Upper lobe of left lung (tissue), 4 donors: ENCODE results near the gene FBXO3.

Source experiments
- POLR2A ChIP-seq, 4 donors: fragments of 450-650 bp; IDR thresholded peaks; one replicate each; pipeline ENCODE4 v1.5.1; 2016 to 2017; ENCODE audit warnings: antibody characterized with exemption in 4 of 4, mild to moderate bottlenecking in 2 of 4
- POLR2AphosphoS5 ChIP-seq, 2 donors: sonication (generic); formaldehyde crosslinking; IDR thresholded peaks; one replicate each; pipeline ENCODE4 v1.5.1; 2017; ENCODE audit warnings: antibody characterized with exemption in 2 of 2
- TF ChIP-seq, protein P1 (sequence below), 6 experiments: fragments of 450-650 bp in 4 of 6; fragments of 200-600 bp in 2 of 6; sonication (generic) in 2 of 6; IDR thresholded peaks; one replicate each; pipeline ENCODE4 v1.5.1; 2016 to 2019; ENCODE audit warnings: antibody characterized with exemption in 6 of 6

DNA sequence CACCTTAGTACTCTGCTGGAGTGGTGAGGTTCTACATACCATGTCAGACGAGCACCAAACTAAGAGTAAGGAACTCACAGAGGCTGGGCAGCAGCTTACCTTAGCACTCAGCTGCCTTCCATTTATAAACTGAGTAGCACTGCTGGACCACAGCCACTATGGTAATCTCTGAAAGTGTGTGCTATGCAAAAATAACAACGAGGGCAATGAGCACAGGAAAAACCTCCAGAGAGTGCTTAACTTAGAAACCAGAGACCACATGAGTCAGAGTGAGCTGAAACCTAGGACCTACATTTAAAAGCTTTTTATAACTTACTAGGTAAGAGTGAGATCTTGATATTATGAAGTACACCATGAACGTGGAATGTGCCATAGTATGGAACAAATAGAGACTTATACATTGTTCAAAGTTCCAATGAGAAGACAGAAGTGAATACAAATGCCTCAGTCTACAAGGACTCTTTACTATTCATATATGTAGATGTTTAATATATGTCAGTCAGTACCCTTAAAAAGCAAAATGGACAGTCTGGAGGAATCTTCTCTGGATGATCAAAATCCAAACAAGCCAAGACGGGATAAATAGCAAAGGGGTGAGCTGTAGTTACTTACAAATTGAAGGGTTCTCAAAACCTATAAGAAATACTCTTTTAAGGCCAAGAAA, 20.9 kb downstream of the FBXO3 start:
- TF ChIP-seq POLR2A (IDR thresholded peaks at IDR 0.05) (no peak), POLR2AphosphoS5 (IDR thresholded peaks at IDR 0.05) (no peak)
- TF ChIP-seq, protein P1, sequence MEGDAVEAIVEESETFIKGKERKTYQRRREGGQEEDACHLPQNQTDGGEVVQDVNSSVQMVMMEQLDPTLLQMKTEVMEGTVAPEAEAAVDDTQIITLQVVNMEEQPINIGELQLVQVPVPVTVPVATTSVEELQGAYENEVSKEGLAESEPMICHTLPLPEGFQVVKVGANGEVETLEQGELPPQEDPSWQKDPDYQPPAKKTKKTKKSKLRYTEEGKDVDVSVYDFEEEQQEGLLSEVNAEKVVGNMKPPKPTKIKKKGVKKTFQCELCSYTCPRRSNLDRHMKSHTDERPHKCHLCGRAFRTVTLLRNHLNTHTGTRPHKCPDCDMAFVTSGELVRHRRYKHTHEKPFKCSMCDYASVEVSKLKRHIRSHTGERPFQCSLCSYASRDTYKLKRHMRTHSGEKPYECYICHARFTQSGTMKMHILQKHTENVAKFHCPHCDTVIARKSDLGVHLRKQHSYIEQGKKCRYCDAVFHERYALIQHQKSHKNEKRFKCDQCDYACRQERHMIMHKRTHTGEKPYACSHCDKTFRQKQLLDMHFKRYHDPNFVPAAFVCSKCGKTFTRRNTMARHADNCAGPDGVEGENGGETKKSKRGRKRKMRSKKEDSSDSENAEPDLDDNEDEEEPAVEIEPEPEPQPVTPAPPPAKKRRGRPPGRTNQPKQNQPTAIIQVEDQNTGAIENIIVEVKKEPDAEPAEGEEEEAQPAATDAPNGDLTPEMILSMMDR (IDR thresholded peaks at IDR 0.05), result no peak
